B cell (primary cell): ENCODE results near the gene PREX1.

Experiments used
- EZH2 ChIP-seq: IDR thresholded peaks from 2 replicates; pipeline ENCODE4 v1.6.1; 2012; ENCODE audit warnings: borderline replicate concordance, low read depth, mild to moderate bottlenecking, moderate library complexity, low read length; ENCODE audit not compliant: insufficient read depth, poor library complexity, severe bottlenecking
- TF ChIP-seq, protein P1 (sequence below): fragments of 200-600 bp; IDR thresholded peaks from one replicate; pipeline ENCODE4 v1.8.0; 2022; ENCODE audit warnings: antibody characterized with exemption, mild to moderate bottlenecking

DNA sequence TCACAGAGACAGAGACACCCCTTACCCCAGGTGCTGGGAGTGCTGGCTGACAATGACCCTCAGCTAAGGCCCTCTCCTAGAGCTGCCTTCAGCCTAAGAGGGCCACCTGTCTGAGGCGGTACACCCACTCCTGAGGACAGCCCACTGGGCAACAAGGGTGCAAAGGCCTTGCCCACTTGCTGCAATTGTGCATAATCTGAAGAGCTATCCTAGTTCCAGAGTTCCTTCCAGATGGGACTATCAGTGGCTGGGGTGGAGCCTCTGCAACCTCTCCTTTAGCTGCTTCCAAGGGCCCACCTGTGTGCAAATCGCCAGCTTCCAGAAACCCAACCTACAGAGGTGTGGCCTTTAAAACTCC is 87.5 kb downstream of the PREX1 start:
- TF ChIP-seq, protein P1, sequence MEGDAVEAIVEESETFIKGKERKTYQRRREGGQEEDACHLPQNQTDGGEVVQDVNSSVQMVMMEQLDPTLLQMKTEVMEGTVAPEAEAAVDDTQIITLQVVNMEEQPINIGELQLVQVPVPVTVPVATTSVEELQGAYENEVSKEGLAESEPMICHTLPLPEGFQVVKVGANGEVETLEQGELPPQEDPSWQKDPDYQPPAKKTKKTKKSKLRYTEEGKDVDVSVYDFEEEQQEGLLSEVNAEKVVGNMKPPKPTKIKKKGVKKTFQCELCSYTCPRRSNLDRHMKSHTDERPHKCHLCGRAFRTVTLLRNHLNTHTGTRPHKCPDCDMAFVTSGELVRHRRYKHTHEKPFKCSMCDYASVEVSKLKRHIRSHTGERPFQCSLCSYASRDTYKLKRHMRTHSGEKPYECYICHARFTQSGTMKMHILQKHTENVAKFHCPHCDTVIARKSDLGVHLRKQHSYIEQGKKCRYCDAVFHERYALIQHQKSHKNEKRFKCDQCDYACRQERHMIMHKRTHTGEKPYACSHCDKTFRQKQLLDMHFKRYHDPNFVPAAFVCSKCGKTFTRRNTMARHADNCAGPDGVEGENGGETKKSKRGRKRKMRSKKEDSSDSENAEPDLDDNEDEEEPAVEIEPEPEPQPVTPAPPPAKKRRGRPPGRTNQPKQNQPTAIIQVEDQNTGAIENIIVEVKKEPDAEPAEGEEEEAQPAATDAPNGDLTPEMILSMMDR = no peak
- no peak for TF ChIP-seq EZH2
